SH-SY5Y (cell line): ENCODE data around the gene MT1M.

Source experiments
- GATA2 ChIP-seq: IDR thresholded peaks from 2 replicates; pipeline ENCODE4 v1.6.1; 2011; ENCODE audit warnings: mild to moderate bottlenecking, low read depth, low read length
- GATA3 ChIP-seq: IDR thresholded peaks from 2 replicates; pipeline ENCODE4 v1.6.1; 2011; ENCODE audit warnings: low read depth, mild to moderate bottlenecking, low read length, moderate library complexity

GRCh38 chr16:56625943-56626654, 6.4 kb upstream of the MT1M start:
- TF ChIP-seq GATA2 = no peak
- no peak for TF ChIP-seq GATA3
